Measurements from ENCODE around the gene BLTP3B.

The BLTP3B gene

GRCh38 chr12:100115291-100115690, 27.4 kb downstream of the BLTP3B start:
- no peak for DNase-seq (ENCODE audit: low read depth)
- H3K4me3 ChIP-seq (ENCODE audit: control insufficient read depth, low read depth, low read length), result no peak overlapping the region
- TF ChIP-seq CTCF (conservative IDR thresholded peaks at IDR 0.05; ENCODE audit: control insufficient read depth, insufficient read depth, low read depth, low read length), result no peak

GRCh38 chr12:100114574-100114973, 28.1 kb downstream of the BLTP3B start:
- H3K4me3 ChIP-seq (ENCODE audit: control insufficient read depth, low read depth, low read length), result no peak overlapping the region
- DNase-seq (ENCODE audit: low read depth), result peak; percentile 57
- no peak for TF ChIP-seq CTCF (conservative IDR thresholded peaks at IDR 0.05; ENCODE audit: control insufficient read depth, insufficient read depth, low read depth, low read length)

GRCh38 chr12:100110276-100110675, 32.4 kb downstream of the BLTP3B start:
- H3K4me3 ChIP-seq (ENCODE audit: control insufficient read depth, low read depth, low read length), result no peak overlapping the region
- DNase-seq (ENCODE audit: low read depth), result no peak
- no peak for TF ChIP-seq CTCF (conservative IDR thresholded peaks at IDR 0.05; ENCODE audit: control insufficient read depth, insufficient read depth, low read depth, low read length)

GRCh38 chr12:100106861-100107260, 35.8 kb downstream of the BLTP3B start:
- no peak for TF ChIP-seq CTCF (conservative IDR thresholded peaks at IDR 0.05; ENCODE audit: control insufficient read depth, insufficient read depth, low read depth, low read length)
- no peak for DNase-seq (ENCODE audit: low read depth)
- no peak overlapping the region for H3K4me3 ChIP-seq (ENCODE audit: control insufficient read depth, low read depth, low read length)

GRCh38 chr12:100105661-100106060, 37.0 kb downstream of the BLTP3B start:
- H3K4me3 ChIP-seq (ENCODE audit: control insufficient read depth, low read depth, low read length), result no peak overlapping the region
- peak; percentile 31 for DNase-seq (ENCODE audit: low read depth)
- TF ChIP-seq CTCF (conservative IDR thresholded peaks at IDR 0.05; ENCODE audit: control insufficient read depth, insufficient read depth, low read depth, low read length), result no peak

GRCh38 chr12:100101000-100101399, 41.7 kb downstream of the BLTP3B start:
- H3K4me3 ChIP-seq (ENCODE audit: control insufficient read depth, low read depth, low read length), result no peak overlapping the region
- TF ChIP-seq CTCF (conservative IDR thresholded peaks at IDR 0.05; ENCODE audit: control insufficient read depth, insufficient read depth, low read depth, low read length), result no peak
- no peak for DNase-seq (ENCODE audit: low read depth)
